ENCODE data around the gene STAT2.

DNA sequence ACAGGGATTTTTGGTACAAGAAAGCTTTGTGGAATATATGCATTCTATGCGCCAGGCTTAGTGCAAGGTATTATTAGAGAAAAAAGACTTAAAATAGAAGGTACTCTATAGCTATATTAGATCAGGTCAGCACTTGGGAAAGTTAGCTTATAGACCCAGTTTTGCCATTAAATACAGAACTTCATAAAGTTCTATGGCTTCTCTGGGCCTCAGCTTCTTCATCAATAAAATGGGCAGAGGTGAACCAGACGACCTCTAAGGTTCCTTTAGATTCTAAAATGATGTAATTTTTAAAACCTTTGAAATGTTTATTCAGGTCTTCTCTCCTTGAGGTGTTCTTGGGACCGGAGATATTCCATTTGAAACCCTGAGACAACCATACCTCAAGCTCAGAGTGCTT, 51.2 kb downstream of the STAT2 start:
- TF ChIP-seq FOXK2 (IDR thresholded peaks at IDR 0.05) (no peak), SP1 (IDR thresholded peaks at IDR 0.05) (no peak), NFRKB (IDR thresholded peaks at IDR 0.05) (no peak), FOXA1 (IDR thresholded peaks at IDR 0.05) (no peak), SUZ12 (IDR thresholded peaks at IDR 0.05) (no peak), FOXM1 (IDR thresholded peaks at IDR 0.05; ENCODE audit: borderline replicate concordance) (no peak), ZNF384 (IDR thresholded peaks at IDR 0.05) (no peak), L3MBTL2 (conservative IDR thresholded peaks at IDR 0.05) (no peak)

Measured in HEK293T (cell line).